Keratinocyte (primary cell): ENCODE data around the gene SIGLEC11.

ENCODE experiments used
- EZH2 ChIP-seq: IDR thresholded peaks from one replicate; pipeline ENCODE4 v1.6.1; 2012; ENCODE audit warnings: inconsistent platforms, mild to moderate bottlenecking, low read length, moderate library complexity
- TF ChIP-seq, protein P1 (sequence below), 3 experiments: IDR thresholded peaks in 1 of 3; conservative IDR thresholded peaks in 1 of 3; optimal IDR thresholded peaks in 1 of 3; 2 replicates in 2 of 3; 3 replicates in 1 of 3; pipeline versions ENCODE3 to v1.5.1; 2011; ENCODE audit warnings: low read length in 3 of 3, mild to moderate bottlenecking in 3 of 3, moderate library complexity in 2 of 3, control low read depth in 1 of 3, inconsistent platforms in 1 of 3; ENCODE audit not compliant: insufficient read depth in 2 of 3; ENCODE audit errors: extremely low read depth in 1 of 3

DNA sequence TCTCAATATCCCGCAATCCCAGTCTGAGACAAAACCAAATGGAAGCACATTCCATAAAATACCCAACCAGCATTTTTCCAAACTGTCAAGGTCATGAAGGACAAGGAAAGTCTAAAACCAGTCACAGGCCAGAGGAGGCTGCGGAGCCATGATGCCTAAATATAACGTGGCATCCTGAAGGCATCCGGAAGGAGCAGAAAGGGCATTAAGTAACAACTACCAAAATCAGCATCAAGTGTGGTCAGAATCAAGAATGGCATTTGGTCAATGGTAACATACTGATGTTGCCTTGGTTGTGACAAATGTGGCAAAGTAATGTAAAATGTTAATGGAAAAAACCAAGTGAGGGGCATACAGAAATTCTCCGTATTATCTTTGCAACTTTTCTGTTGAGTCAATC is 35.5 kb downstream of the SIGLEC11 start:
- TF ChIP-seq, protein P1, sequence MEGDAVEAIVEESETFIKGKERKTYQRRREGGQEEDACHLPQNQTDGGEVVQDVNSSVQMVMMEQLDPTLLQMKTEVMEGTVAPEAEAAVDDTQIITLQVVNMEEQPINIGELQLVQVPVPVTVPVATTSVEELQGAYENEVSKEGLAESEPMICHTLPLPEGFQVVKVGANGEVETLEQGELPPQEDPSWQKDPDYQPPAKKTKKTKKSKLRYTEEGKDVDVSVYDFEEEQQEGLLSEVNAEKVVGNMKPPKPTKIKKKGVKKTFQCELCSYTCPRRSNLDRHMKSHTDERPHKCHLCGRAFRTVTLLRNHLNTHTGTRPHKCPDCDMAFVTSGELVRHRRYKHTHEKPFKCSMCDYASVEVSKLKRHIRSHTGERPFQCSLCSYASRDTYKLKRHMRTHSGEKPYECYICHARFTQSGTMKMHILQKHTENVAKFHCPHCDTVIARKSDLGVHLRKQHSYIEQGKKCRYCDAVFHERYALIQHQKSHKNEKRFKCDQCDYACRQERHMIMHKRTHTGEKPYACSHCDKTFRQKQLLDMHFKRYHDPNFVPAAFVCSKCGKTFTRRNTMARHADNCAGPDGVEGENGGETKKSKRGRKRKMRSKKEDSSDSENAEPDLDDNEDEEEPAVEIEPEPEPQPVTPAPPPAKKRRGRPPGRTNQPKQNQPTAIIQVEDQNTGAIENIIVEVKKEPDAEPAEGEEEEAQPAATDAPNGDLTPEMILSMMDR (optimal IDR thresholded peaks at IDR 0.05 in 1 of 3, IDR thresholded peaks at IDR 0.05 in 1 of 3, conservative IDR thresholded peaks at IDR 0.05 in 1 of 3; ENCODE audit: extremely low read depth in 1 of 3, insufficient read depth in 2 of 3, low read length in 3 of 3): no peak
- TF ChIP-seq EZH2: no peak
